Mesenchymal stem cell (in vitro differentiated cells and primary cell): ENCODE data around the gene PCDHA5.
"Not testable (repeated sequence)": the region's sequence is repeated elsewhere in the genome, so short reads cannot be mapped to it uniquely, and the experiment has no call there.

ENCODE experiments used
- DNase-seq: peaks from one replicate; pipeline ENCODE4 v3.0.0-alpha.2; 2013
- H2AFZ ChIP-seq: one replicate; pipeline ENCODE4 v1.6.1; 2013; ENCODE audit warnings: low read depth, mild to moderate bottlenecking, control low read depth, inconsistent platforms, low read length, moderate library complexity
- H2AK5ac ChIP-seq: 2 replicates; pipeline ENCODE4 v1.6.1; 2013; ENCODE audit warnings: low read length, moderate library complexity, mild to moderate bottlenecking, inconsistent platforms; ENCODE audit not compliant: severe bottlenecking
- H2BK120ac ChIP-seq: one replicate; pipeline ENCODE4 v1.6.1; 2013; ENCODE audit warnings: low read depth, mild to moderate bottlenecking, inconsistent platforms, low read length, moderate library complexity
- H2BK12ac ChIP-seq, 2 experiments: one replicate each; pipeline ENCODE4 v1.6.1; 2013; ENCODE audit warnings: inconsistent platforms in 2 of 2, low read length in 2 of 2, mild to moderate bottlenecking in 2 of 2, moderate library complexity in 2 of 2, control low read depth in 1 of 2
- H2BK15ac ChIP-seq: one replicate; pipeline ENCODE4 v1.6.1; 2013; ENCODE audit warnings: mild to moderate bottlenecking, low read depth, inconsistent platforms; ENCODE audit not compliant: poor library complexity, severe bottlenecking
- H2BK5ac ChIP-seq: 2 replicates; pipeline ENCODE4 v1.6.1; 2013; ENCODE audit warnings: low read depth, mild to moderate bottlenecking, low read length, control low read depth, inconsistent platforms; ENCODE audit not compliant: poor library complexity, severe bottlenecking
- H3K14ac ChIP-seq, 2 experiments: one replicate each; pipeline ENCODE4 v1.6.1; 2013; ENCODE audit warnings: inconsistent platforms in 2 of 2, low read length in 2 of 2, control low read depth in 1 of 2, mild to moderate bottlenecking in 1 of 2, moderate library complexity in 1 of 2
- H3K18ac ChIP-seq, 2 experiments: one replicate each; pipeline ENCODE4 v1.6.1; 2013; ENCODE audit warnings: inconsistent platforms in 2 of 2, low read length in 2 of 2, control low read depth in 1 of 2, low read depth in 1 of 2, mild to moderate bottlenecking in 1 of 2
- H3K23ac ChIP-seq, 2 experiments: one replicate each; pipeline ENCODE4 v1.6.1; 2013; ENCODE audit warnings: inconsistent platforms in 2 of 2, low read length in 2 of 2, mild to moderate bottlenecking in 2 of 2, moderate library complexity in 2 of 2, control low read depth in 1 of 2
- H3K27ac ChIP-seq: 2 replicates; pipeline ENCODE4 v1.5.1; 2013; ENCODE audit warnings: mild to moderate bottlenecking, moderate library complexity, low read length, control low read depth, inconsistent platforms; ENCODE audit not compliant: poor library complexity, severe bottlenecking
- H3K27me3 ChIP-seq, 2 experiments: 2 replicates each; pipeline versions ENCODE4 v1.6.1 to v1.7.0; 2013; ENCODE audit warnings: low read length in 2 of 2, mild to moderate bottlenecking in 2 of 2, moderate library complexity in 2 of 2, control low read depth in 1 of 2, inconsistent platforms in 1 of 2; ENCODE audit not compliant: control insufficient read depth in 1 of 2, insufficient read depth in 1 of 2
- H3K36me3 ChIP-seq, 2 experiments: 2 replicates each; pipeline versions ENCODE4 v1.6.1 to v1.7.0; 2013; ENCODE audit warnings: low read length in 2 of 2, control low read depth in 1 of 2, inconsistent platforms in 1 of 2, low read depth in 1 of 2, mild to moderate bottlenecking in 1 of 2; ENCODE audit not compliant: insufficient read depth in 2 of 2, control insufficient read depth in 1 of 2
- H3K4ac ChIP-seq, 2 experiments: one replicate each; pipeline ENCODE4 v1.6.1; 2013; ENCODE audit warnings: inconsistent platforms in 2 of 2, low read length in 2 of 2, mild to moderate bottlenecking in 2 of 2, moderate library complexity in 2 of 2, control low read depth in 1 of 2, low read depth in 1 of 2
- H3K4me1 ChIP-seq: 2 replicates; pipeline ENCODE4 v1.6.1; 2013; ENCODE audit warnings: low read depth, low read length, control low read depth; ENCODE audit not compliant: control insufficient read depth, insufficient read depth
- H3K4me2 ChIP-seq: 2 replicates; pipeline ENCODE4 v1.6.1; 2013; ENCODE audit warnings: low read length, mild to moderate bottlenecking, inconsistent platforms; ENCODE audit not compliant: poor library complexity, severe bottlenecking
- H3K4me3 ChIP-seq, 2 experiments: 2 replicates each; pipeline versions ENCODE4 v1.5.1 to v1.7.0; 2013; ENCODE audit warnings: low read length in 2 of 2, mild to moderate bottlenecking in 2 of 2, control low read depth in 1 of 2, low read depth in 1 of 2; ENCODE audit not compliant: insufficient read depth in 1 of 2
- H3K79me1 ChIP-seq: replicated peaks from 2 replicates; pipeline ENCODE4 v1.6.1; 2013; ENCODE audit warnings: mild to moderate bottlenecking, control low read depth, low read length, inconsistent platforms; ENCODE audit not compliant: poor library complexity, severe bottlenecking
- H3K9ac ChIP-seq: 2 replicates; pipeline ENCODE4 v1.7.0; 2013; ENCODE audit warnings: mild to moderate bottlenecking, low read length, moderate library complexity
- H3K9me3 ChIP-seq: 2 replicates; pipeline ENCODE4 v1.7.0; 2013; ENCODE audit warnings: mild to moderate bottlenecking, low read length; ENCODE audit not compliant: control insufficient read depth
- H4K8ac ChIP-seq: one replicate; pipeline ENCODE4 v1.6.1; 2013; ENCODE audit warnings: inconsistent platforms, mild to moderate bottlenecking, low read length, moderate library complexity
- H4K91ac ChIP-seq: one replicate; pipeline ENCODE4 v1.6.1; 2013; ENCODE audit warnings: mild to moderate bottlenecking, low read length, inconsistent platforms
- WGBS: methylation state at CpG from one replicate; pipeline ENCODE4 v1.1.7; 2013; ENCODE audit warnings: mixed read lengths; 5-methylcytosine and 5-hydroxymethylcytosine counted together

PCDHA5 gene

DNA sequence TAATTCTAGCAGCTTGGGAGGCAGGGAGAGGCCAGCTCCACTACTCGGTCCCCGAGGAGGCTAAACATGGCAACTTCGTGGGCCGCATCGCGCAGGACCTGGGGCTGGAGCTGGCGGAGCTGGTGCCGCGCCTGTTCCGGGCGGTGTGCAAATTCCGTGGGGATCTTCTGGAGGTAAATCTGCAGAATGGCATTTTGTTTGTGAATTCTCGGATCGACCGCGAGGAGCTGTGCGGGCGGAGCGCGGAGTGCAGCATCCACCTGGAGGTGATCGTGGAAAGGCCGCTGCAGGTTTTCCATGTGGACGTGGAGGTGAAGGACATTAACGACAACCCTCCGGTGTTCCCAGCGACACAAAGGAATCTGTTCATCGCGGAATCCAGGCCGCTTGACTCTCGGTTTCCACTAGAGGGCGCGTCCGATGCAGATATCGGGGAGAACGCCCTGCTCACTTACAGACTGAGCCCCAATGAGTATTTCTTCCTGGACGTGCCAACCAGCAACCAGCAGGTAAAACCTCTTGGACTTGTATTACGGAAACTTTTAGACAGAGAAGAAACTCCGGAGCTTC lies 13.1 kb downstream of the PCDHA5 start:
- H3K36me3 ChIP-seq = peaks cover 0 to 21% of the 10 kb centered on the region in 2 experiments
- H2BK15ac ChIP-seq, H3K14ac ChIP-seq, H3K18ac ChIP-seq, H2BK12ac ChIP-seq, H4K91ac ChIP-seq, H3K27me3 ChIP-seq, H3K79me1 ChIP-seq, H3K4ac ChIP-seq, H4K8ac ChIP-seq, H3K9ac ChIP-seq, H3K4me2 ChIP-seq, H2AFZ ChIP-seq, H3K4me1 ChIP-seq, H2BK120ac ChIP-seq, H2BK5ac ChIP-seq, H3K23ac ChIP-seq, DNase-seq, H3K27ac ChIP-seq, H2AK5ac ChIP-seq: not testable (repeated sequence)
- H3K9me3 ChIP-seq = peaks cover 45% of the 10 kb centered on the region
- 98% methylated on average over 22 of the region's 38 CpGs for WGBS
- H3K4me3 ChIP-seq = peak overlapping the region in 1 of 2 experiments; percentile 53

DNA sequence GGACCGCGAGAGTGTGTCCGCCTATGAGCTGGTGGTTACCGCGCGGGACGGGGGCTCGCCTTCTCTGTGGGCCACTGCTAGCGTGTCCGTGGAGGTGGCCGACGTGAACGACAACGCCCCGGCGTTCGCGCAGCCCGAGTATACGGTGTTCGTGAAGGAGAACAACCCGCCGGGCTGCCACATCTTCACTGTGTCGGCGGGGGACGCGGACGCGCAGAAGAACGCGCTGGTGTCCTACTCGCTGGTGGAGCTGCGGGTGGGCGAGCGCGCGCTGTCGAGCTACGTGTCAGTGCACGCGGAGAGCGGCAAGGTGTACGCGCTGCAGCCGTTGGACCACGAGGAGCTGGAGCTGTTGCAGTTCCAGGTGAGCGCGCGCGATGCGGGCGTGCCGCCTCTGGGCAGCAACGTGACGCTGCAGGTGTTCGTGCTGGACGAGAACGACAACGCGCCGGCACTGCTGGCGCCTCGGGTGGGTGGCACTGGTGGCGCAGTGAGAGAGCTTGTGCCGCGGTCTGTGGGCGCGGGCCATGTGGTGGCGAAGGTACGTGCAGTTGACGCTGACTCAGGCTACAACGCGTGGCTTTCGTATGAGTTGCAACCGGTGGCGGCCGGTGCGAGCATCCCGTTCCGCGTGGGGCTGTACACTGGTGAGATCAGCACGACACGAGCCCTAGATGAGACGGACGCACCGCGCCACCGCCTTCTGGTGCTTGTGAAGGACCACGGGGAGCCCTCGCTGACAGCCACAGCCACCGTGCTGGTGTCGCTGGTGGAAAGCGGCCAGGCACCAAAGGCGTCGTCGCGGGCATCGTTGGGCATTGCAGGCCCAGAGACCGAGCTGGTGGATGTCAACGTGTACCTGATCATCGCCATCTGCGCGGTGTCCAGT lies 14.5 kb downstream of the PCDHA5 start:
- Histone ChIP-seq H3K4me1 (no peaks in the 10 kb centered on the region), H3K79me1 (peaks cover 3% of the 10 kb centered on the region), H3K14ac (no peak overlapping the region), H3K27me3 (no peaks in the 10 kb centered on the region), H3K27ac (no peak overlapping the region), H3K9me3 (peaks cover 46% of the 10 kb centered on the region), H3K18ac (no peak overlapping the region), H4K8ac (no peak overlapping the region), H2BK12ac (no peak overlapping the region), H3K4me3 (no peak overlapping the region), H2AFZ (no peak overlapping the region), H2BK5ac (no peak overlapping the region), H2AK5ac (no peak overlapping the region), H2BK15ac (no peak overlapping the region), H4K91ac (no peak overlapping the region), H3K4ac (no peak overlapping the region), H3K9ac (no peak overlapping the region), H3K36me3 (peaks cover 0 to 13% of the 10 kb centered on the region in 2 experiments), H2BK120ac (no peak overlapping the region), H3K23ac (no peak overlapping the region), H3K4me2 (no peak overlapping the region)
- DNase-seq = no peak
- WGBS = 98% methylated on average over 103 of the region's 103 CpGs

DNA sequence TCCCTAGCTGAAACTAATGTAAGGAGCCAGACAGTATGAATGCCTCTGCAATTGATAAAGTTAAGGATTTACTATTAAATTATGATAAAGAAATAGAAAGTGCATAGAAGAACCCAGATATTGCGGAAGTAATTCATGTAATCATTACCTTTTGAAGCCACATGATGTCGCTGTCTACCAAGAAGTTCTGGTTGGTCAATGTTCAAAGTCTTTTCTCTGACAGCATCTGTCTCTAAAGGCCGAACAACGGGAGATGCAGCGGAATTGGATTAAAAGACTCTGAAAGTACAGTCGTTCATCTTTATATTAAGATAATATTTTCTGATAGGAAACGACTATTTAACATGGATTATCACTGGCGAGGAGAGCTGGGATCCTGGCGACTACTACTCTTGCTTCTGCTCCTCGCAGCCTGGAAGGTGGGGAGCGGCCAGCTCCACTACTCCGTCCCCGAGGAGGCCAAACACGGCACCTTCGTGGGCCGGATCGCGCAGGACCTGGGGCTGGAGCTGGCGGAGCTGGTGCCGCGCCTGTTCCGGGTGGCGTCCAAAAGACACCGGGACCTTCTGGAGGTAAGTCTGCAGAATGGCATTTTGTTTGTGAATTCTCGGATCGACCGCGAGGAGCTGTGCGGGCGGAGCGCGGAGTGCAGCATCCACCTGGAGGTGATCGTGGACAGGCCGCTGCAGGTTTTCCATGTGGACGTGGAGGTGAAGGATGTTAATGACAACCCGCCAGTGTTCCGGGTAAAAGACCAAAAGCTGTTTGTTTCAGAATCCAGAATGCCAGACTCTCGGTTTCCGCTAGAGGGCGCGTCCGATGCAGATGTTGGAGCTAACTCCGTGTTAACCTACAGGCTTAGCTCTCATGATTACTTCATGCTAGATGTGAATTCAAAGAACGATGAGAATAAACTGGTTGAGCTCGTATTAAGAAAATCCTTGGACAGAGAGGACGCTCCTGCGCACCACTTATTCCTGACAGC lies 19.9 kb downstream of the PCDHA5 start, which contains the start of gene PCDHA8:
Gene PCDHA8, plus strand, starts transcription at position 210 of the 985 bp plus-strand sequence. Its CDS starts 135 bp downstream, at position 345.
- Histone ChIP-seq H3K4me3 (peak within 1 kb of the TSS in 1 of 2 experiments; percentile 36), H2BK5ac (no peak within 1 kb of the TSS), H3K14ac (no peak within 1 kb of the TSS), H2BK120ac (no peak within 1 kb of the TSS), H3K4me1 (no peaks in the 10 kb centered on the region), H3K4ac (no peak within 1 kb of the TSS), H4K8ac (no peak within 1 kb of the TSS), H3K27me3 (no peaks in the 10 kb centered on the region), H3K36me3 (peaks cover 0 to 14% of the 10 kb centered on the region in 2 experiments), H3K79me1 (no peaks in the 10 kb centered on the region), H3K9me3 (peaks cover 39% of the 10 kb centered on the region), H2AFZ (no peak within 1 kb of the TSS), H3K23ac (no peak within 1 kb of the TSS), H3K4me2 (peak within 1 kb of the TSS; percentile 55), H2BK15ac (no peak within 1 kb of the TSS), H3K18ac (no peak within 1 kb of the TSS), H2BK12ac (no peak within 1 kb of the TSS), H3K27ac (no peak within 1 kb of the TSS), H2AK5ac (no peak within 1 kb of the TSS), H3K9ac (no peak within 1 kb of the TSS), H4K91ac (no peak within 1 kb of the TSS)
- WGBS = 69% methylated on average over 45 of the region's 47 CpGs
- peak; percentile 55 for DNase-seq
